Stimulated activated naive CD8-positive, alpha-beta T cell treated with anti-CD3 and anti-CD28 coated beads, Interleukin-15, Interleukin-2, amounts not matched to agents 100 U/mL and 50 U/mL, for 24 hours (primary cell): Measurements from ENCODE around the gene JAK3.

Experiments used
- ATAC-seq: fragments of 150-1000 bp; cut with Tn5 transposase; one replicate; pipeline ENCODE4 v1.10.0; 2021
- DNase-seq: peaks from one replicate; pipeline ENCODE4 v3.0.0; 2021

Gene JAK3

DNA sequence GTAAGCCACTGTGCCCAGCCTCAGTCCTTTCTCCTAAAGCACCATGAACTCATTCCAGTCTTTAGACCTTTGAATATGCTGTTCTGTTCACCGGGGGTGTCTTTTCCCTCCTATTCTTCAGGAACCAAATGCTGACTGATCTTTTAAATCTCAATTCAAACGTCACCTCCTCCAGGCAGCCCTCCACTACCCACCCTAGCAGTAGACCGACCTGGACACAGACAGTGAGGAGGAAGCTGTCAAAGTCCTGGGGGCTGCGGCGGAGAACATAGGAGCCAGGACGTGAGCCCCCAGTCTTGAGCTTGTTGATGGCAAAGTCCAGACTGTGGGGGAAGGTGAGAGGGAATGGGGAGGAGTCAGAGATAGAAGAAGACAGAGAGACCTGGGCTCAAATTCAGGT lies 7.8 kb downstream of the JAK3 start:
- ATAC-seq (no peak), DNase-seq (no peak)

DNA sequence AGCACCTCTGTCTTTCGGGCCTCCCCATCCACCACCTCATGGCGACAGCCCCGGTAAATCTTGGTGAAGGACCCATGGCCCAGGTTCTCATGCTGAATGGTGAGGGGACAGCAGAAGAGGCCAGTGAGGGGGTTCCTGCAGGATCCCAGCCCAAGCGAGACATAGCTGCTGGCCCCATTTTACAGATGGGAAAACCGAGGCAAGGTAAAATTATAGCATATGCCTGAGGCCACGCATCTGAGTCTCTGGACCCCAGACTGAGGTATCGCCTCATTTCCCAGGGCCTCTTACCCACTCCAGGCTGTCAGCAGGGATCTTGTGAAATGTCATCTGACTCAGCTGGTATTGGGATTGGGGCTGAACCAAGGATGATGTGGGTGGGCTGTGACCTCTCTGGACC lies 9.8 kb downstream of the JAK3 start:
- ATAC-seq = no peak

DNA sequence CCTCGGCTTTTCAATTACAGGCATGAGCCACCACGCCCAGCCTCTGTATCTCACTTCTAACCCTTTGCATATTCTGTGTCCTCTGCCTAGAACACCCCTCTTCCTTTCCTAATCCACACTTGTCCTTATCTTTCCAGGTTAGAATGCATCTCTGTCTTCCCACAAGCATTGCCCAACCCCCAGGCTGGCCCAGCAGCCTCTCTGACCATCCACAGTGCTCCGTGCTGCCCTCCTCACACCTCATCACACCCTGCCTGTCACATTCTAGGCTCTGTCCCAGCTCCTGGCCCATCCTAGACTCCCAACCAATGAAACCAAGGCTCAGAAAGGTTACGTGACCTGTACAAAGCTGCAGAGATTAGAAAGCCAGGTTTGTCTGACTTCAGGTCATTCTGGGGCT lies 11.3 kb downstream of the JAK3 start:
- no peak for DNase-seq
- no peak for ATAC-seq

More for the DNA sequence above, 9.8 kb downstream of the JAK3 start:
- no peak for DNase-seq

DNA sequence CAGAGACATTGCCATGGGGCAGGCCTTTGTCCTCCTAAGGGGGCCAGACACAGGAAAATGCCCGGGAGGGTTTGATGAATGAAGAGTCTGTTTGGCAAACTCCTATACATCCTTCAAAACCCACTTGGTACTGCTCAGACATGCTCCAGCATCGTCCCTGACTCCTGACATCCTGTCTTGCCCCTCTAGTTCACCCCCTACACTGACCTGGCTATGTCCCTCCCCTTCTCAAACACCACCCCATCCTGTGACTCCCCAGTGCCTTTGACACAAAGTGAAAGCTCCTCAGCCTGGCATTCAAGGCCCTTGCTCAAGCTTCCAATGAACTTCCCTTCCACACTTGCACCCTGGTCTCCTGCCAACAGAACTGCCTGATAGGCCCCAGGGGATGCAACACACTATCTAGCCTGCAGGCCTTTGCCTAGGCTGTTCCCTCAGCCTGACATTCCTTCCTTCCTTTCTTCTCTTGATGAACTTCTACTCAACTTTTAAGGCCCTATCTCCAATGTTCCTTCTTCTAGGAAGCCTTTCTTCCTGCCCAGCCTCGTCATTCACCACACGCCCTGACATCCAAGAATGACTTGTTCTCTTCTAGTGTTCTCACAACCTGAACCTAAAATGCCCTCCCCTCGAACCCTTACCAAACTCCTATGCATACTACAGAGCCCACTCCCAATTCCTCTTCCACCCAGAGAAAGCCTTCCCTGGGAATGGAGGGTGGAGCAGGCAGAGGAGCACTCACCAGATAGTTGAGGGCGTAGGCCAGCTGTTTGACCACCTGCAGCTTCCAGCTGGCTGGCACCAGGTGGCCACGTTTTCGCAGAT lies 12.4 kb downstream of the JAK3 start:
- no peak for ATAC-seq
- DNase-seq = no peak

DNA sequence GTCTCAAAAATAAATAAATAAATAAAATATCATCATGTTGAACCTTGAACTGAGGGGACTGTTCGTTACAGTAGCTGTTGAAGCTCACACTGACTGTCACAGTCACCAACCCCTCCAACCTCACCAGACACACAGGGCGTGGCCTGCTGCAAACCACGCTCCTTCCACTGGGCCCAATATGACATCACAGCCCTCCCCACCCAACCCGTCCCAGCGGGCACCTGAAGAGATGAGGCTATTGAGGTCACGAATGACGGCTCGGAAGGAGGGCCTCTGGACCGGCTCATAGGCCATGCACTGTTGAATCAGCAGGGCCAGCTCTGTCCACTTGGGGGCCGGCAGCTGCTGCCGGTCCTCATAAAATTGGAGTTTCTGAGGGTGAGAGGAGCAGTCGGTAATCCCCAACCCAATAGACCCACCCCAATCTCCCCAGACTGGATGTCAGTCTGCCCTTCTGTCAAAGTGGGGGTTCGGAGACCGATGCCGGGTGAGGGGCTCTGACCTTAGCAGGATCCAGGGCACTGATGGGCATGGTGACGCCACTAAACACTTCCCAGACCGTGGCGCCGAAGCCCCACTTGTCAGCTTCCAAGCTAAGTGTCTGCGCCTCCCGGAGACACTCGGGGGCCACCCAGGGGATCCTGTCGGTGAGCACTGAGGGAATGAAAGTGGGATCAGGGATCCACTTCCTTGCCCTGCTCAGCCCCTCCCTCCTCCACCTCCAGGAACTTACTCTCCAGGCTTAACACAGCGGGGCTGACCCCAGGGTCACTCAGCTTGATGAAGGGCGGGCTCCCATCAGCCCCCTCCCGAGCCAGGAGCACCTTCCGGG lies 13.2 kb downstream of the JAK3 start:
- ATAC-seq = no peak
- DNase-seq = no peak

DNA sequence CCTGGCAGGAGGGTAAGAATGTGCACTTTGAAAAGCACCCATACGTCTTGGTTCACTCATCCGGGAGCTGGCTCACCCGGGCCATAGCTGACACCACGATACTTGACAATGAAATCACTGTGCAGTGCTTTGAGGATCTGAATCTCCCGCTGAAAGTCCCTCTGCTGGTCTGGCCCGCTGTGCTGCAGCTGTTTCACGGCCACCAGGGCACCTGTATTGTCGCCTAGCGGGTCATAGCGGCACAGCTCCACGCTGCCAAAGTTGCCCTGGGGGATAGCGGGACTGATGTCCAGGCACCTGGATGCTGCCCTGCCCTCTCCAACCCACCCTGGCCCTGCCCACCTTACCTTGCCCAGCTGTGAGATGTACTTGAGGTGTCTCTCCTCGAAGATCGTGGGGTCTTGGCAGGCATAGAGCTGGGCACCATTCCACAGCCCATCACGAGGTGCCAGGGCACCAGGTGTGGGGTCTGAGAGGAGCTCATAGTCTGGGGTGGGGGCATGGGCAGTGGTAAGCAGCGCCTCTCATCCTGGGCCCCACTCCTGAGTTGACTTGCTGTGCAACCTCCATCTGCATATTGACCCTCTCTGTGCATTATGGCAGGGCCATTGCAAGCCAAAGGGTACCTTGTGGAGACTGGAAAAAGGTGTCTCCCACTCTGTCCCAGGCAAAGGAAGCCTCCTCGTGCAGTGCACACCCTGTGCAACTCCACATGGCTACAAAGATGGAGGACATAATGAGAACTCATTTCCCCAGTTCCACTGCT lies 15.2 kb downstream of the JAK3 start:
- DNase-seq = no peak
- no peak for ATAC-seq

DNA sequence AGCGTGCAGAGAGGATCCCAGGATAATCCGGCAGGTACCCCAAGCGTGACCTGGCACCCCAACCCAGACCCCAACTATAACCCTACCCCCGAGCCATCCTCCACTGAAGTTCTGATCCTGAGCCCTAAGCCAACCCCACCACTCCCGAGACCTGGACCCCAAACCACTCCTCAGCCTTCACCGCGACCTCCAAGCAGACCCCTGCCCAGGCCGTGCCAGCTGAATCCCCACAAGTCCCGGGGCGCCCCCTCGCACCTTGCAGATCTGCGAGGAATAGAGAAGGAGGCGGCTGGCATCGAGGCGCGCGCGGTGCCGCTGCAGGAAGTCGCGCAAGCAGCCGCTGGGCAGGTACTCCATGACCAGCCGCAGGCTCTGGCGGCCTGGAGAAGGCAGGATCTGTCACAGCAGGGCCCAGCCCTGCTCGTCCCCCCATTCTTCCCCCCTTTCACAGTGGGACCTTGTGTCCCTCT lies 16.3 kb downstream of the JAK3 start:
- no peak for DNase-seq
- ATAC-seq = no peak

DNA sequence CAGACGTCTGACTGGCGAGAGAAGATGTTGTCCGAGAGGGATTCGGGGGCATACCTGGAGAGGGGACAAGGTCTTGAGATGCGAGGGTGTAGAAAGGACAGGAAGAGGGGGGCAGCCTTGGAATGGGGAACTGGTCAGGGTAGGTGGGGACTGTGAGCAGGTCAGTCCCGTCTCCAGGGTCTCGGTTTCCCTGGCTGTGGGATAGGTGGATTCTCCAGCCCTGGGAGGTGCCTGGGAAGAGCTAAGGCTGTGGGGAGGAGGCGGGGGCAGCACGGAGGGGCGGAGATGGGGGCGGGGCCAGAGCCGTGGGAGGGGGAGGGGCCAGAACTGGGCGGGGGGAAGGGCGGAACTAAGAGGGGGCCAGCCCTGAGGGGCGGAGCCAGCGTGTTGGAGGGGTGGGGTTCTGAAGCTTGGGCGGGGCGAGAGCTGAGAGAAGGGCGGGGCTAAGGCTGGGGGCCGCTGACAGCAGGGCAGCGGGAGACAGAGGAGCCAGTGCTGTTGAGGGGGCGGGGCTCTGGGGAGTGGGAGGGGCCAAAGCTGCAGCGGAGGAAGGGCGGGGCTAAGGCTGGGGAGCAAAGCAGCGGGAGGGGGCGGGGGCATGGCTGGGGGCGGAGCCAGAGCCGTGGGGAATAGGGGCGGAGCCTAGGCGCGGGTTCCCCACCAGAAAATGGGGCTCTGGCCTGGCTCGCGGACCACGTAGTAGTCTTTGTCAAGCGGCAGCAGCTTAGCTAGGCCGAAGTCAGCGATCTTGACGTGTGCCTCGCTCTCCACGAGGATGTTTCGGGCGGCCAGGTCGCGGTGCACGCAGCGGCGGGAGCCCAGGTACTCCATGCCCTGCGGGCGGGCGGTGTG lies 17.0 kb downstream of the JAK3 start:
- peak; percentile 72 for DNase-seq
- peak; percentile 64 for ATAC-seq

DNA sequence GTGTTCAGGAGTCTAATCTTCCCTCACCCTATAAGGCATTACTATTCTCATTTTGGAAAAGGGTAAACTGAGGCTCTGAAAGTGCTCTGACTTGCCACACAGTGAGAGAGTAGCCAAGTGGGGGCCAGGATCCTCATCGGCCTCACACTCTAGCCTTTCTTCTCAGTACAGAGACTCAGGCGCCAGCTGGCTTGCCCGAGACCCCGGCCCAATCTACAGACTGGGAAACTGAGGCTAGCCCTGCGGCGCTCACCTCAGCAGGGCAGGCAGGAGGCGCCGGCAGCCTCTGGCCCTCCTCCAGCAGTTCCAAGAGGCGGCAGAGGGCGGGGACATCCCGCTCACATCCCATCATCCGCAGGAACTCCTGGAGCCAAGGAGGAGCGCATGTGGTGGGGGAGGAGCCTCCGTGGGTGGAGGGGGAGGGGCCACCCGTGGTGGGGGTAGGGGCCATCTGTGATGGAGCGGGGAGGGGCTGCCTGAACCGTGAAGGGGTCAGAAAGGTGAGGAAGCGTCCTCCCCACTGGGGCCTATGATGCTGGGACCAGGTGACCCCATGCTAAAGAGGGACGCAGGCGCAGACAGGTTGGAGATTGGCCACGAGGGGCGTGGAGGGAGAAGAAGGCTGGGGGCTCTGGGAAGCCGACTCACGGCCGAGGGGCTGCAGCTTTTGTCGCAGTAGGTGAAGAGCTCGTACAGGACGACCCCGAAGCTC lies 17.8 kb downstream of the JAK3 start:
- DNase-seq (no peak), ATAC-seq (no peak)

DNA sequence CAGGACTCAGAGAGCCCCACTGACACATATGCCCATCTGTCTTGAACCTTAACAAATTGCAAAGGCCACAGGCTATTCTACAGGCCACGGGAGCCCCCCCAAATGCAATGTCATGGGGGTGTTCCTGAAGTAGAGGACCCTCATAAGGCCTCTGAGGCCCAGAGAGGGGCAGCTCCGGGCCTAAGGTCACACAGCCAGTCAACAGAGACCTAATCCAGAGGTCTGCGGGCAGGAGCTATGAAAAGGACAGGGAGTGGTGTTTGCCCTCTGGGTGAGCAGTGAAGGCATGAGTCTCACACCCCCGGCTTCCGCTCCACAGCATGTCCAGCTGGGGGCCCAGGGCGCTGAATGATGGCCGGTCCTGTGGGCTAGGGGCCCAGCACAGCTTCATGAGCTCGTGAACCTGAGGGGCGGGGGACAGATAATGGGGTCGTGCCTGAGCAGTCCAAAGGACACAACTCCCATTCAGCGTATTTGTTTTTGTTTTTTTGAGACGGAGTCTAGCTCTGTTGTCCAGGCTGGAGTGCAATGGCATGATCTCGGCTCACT lies 21.2 kb downstream of the JAK3 start:
- no peak for ATAC-seq
- DNase-seq = no peak

DNA sequence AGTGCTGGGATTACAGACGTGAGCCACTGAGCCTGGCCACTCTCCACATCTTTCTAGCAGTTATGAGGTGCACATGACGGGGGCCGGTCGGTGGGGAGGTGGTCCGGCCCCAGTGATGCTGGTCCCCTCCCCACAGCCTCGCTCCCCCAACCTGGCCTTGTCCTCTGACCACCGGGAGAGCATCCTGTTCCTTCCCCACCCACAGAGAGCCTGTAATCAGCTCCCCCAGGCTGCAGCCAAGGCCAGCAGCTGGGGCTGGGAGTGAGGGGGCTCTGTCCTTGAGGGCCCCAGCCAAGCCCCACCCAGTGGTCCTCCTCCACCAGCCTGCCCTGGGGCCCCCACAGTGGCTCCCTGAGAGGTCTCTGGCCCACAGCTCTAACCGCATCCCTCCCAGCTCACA lies 23.4 kb downstream of the JAK3 start:
- DNase-seq = no peak
- ATAC-seq = no peak

DNA sequence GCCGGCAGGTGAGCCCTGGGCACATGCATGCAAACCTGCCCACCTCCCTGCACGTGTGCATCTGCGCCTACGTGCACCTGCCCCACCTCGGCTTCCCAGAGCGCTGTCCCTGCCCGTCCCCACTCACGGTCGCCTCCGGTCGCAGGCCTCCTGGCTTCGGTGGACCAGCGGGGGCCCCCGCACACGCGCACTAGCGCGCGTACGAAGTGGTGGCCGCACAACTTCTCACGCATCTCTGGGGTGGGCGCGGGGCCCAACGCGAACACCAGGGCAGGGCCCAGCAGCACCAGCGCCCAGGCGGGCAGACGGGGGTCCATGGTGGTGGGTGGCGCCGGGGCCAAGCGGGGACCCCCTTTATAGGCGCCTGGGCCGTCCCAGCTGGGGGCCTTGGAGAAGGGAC lies 26.6 kb downstream of the JAK3 start, which contains the start of gene INSL3:
TSS of gene INSL3 (minus strand) at position 330 of the 400 bp plus-strand sequence. CDS start at position 317, 13 bp downstream.
- no peak for DNase-seq
- peak; percentile 8 for ATAC-seq

DNA sequence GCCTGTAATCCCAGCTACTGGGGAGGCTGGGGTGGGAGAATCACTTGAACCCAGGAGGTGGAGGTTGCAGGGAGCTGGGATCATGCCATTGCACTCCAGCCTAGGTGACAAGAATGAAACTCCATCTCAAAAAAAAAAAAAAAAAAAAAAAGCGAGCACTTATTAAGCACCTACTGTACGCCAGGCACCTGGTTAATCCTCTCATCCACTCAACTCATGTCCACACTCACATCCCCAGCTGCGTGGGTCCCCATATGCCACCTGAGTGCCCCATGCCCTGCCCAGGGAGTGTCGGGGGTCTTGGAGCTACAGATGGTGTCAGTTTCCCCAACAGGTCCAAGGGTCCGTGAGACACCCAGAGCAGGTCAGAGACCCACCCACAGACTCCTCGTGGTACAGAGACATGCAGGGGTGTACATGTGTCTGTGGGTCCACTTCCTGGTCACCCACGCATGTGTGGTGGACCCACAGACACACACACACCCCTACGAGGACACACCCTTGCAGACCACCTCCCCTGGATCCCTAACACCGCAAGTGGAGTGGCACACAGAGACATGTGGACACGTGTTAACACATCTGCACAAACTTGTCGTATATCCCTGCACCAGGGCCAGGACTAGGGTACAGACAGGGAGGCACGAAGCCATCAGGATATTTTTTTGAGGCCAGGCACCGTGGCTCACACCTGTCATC lies 30.0 kb downstream of the JAK3 start:
- DNase-seq = no peak
- no peak for ATAC-seq

DNA sequence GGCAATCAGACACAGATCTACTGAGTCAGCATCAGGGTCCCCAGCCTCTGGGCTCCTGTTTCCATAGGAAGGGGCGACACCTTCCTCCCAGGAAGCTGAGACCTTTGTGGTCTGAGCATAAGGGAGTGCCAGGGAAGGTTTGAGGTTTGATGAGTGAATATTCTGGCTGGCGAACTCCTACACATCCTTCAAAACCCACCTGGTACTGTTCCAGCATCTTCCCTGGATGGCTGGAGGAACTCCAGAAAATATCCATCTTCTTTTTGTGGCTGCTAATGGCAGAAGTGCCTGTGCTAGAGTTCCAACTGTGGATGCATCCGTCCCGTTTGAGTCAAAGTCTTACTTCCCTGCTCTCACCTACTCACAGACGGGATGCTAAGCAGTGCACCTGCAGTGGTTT lies 35.7 kb downstream of the JAK3 start:
- ATAC-seq = no peak
- DNase-seq = no peak

DNA sequence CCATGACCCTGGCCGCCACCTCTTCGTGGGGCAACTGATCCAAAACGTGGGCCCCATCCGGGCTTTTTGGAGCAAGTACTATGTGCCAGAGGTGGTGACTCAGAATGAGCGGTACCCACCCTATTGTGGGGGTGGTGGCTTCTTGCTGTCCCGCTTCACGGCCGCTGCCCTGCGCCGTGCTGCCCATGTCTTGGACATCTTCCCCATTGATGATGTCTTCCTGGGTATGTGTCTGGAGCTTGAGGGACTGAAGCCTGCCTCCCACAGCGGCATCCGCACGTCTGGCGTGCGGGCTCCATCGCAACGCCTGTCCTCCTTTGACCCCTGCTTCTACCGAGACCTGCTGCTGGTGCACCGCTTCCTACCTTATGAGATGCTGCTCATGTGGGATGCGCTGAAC lies 36.1 kb downstream of the JAK3 start:
- DNase-seq = no peak
- ATAC-seq = no peak

DNA sequence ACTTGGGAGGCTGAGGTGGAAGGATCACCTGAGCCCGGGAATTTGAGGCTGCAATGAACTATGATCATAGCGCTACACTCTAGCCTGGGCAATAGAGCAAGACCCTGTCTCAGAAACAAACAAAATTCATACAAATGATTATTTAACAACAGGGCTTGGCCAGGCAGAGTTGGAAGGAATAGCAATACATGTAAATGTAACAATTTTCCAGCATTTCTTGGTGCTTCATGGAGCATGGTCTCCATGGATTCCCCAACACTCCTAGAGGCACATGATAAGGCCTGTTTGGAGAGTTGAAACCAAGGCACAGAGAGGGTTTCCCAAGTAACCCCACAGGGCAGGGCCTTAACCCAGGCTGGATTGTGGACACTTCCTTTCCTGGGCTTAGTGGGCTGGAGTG lies 36.7 kb downstream of the JAK3 start:
- no peak for DNase-seq
- no peak for ATAC-seq

DNA sequence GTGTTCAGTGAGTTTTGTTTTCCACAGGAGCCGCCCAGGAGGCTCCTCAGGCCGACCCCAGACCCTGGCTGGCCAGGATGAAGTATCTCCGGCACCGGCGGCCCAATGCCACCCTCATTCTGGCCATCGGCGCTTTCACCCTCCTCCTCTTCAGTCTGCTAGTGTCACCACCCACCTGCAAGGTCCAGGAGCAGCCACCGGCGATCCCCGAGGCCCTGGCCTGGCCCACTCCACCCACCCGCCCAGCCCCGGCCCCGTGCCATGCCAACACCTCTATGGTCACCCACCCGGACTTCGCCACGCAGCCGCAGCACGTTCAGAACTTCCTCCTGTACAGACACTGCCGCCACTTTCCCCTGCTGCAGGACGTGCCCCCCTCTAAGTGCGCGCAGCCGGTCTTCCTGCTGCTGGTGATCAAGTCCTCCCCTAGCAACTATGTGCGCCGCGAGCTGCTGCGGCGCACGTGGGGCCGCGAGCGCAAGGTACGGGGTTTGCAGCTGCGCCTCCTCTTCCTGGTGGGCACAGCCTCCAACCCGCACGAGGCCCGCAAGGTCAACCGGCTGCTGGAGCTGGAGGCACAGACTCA lies 40.0 kb downstream of the JAK3 start:
- ATAC-seq (no peak), DNase-seq (no peak)

DNA sequence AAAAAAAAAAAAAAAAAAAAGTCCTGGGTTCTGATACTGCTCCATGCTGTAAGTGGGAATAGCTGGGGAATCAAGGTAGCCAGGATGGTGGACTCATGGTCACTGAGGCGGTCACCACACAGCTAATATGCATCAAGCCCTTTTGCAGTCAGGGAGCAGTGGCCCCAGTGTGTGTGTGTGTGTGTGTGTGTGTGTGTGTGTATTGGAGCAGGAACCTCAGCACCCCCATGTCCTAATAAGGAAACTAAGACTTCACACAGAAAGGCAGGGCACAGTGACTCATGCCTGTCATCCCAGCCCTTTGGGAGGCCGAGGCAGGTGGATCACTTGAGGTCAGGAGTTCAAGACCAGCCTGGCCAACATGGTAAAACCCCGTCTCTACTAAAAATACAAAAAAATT lies 40.8 kb downstream of the JAK3 start:
- no peak for DNase-seq
- no peak for ATAC-seq

DNA sequence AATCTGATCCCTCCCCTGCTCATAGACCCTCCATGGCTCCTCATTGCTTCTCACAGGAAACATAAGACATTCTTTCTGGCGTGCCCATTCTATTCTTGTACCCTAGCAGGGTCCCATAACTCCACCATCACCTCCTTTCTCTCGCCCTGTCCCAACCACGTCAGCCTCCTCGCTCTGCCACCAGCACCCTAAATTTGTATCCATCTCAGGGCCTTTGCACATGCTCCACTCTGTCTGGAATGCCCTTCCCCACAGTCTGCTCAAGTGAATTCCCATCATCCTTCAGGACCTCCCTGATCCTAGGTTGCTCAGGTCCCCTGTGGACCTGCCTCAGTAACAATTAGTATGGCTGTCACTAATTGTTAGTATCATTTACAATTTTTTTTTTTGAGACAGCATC lies 42.4 kb downstream of the JAK3 start:
- DNase-seq (no peak), ATAC-seq (no peak)
